Endothelial cell of umbilical vein (primary cell): ENCODE results near the gene CEBPB. TPM values are rescaled to one million over a fixed set of nuclear protein-coding genes. Genes with fewer than 3 reads are reported as not detected.

ENCODE experiments used
- BruUV-seq: library from RNA; stranded (reverse); fragments of 400-500 nt; replicated peaks from 2 replicates; lab custom pipeline; 2021; lab: Mats Ljungman, UMichigan
- CTCF ChIA-PET: fragments of 300-600, 350-600 bp; sonication (Branson Sonifier 250); formaldehyde crosslinking; loops from one replicate; lab custom pipeline; 2021; ENCODE audit warnings: antibody characterized with exemption, inconsistent platforms; lab: Charles Lee
- POLR2A ChIA-PET: fragments of 300-600, 350-600 bp; sonication (Branson Sonifier 250); formaldehyde crosslinking; loops from one replicate; lab custom pipeline; 2021; ENCODE audit warnings: antibody characterized with exemption, inconsistent platforms; lab: Charles Lee
- DNase-seq: peaks from one replicate; pipeline ENCODE4 v3.0.0-alpha.2; 2011; ENCODE audit warnings: low read depth, low spot score
- FAIRE-seq: peaks from 2 replicates; lab custom pipeline; 2011; peaks lifted over from hg19 to GRCh38; lab: Jason Lieb, UNC
- H2AFZ ChIP-seq: 2 replicates; pipeline ENCODE4 v1.6.0; 2012; ENCODE audit warnings: low read depth, low read length, control low read depth, inconsistent platforms
- H3K27ac ChIP-seq: 2 replicates; pipeline ENCODE4 v1.5.1; 2011; ENCODE audit warnings: low read depth, mild to moderate bottlenecking, control low read depth, low read length, moderate library complexity; ENCODE audit not compliant: insufficient read depth
- H3K27me3 ChIP-seq, 2 experiments: 2 replicates each; pipeline versions ENCODE4 v1.6.0 to v1.6.1; 2011; ENCODE audit warnings: low read length in 2 of 2, mixed read lengths in 1 of 2; ENCODE audit not compliant: control insufficient read depth in 2 of 2, insufficient read depth in 2 of 2
- H3K36me3 ChIP-seq, 2 experiments: 2 replicates in 1 of 2; 3 replicates in 1 of 2; pipeline ENCODE4 v1.5.1; 2011; ENCODE audit warnings: low read length in 2 of 2, mild to moderate bottlenecking in 1 of 2, moderate library complexity in 1 of 2; ENCODE audit not compliant: control insufficient read depth in 2 of 2, insufficient read depth in 2 of 2; ENCODE audit errors: extremely low read depth in 1 of 2
- H3K4me1 ChIP-seq: 3 replicates; pipeline ENCODE4 v1.5.1; 2011; ENCODE audit warnings: mild to moderate bottlenecking, low read length; ENCODE audit not compliant: control insufficient read depth, insufficient read depth; ENCODE audit errors: extremely low read depth
- H3K4me2 ChIP-seq: 2 replicates; pipeline ENCODE4 v1.6.1; 2011; ENCODE audit warnings: low read length, control low read depth, mixed read lengths; ENCODE audit not compliant: insufficient read depth
- H3K4me3 ChIP-seq, 3 experiments: fragments of 200-600 bp in 1 of 3; sonication (generic), shearing (Covaris generic) in 1 of 3; replicated peaks in 1 of 3; 2 replicates each; pipeline ENCODE4 v1.5.1; 2011 to 2016; ENCODE audit warnings: control low read depth in 3 of 3, low read length in 3 of 3, mild to moderate bottlenecking in 2 of 3, inconsistent platforms in 1 of 3, low read depth in 1 of 3, moderate library complexity in 1 of 3; ENCODE audit not compliant: insufficient read depth in 1 of 3
- H3K79me2 ChIP-seq: 2 replicates; pipeline ENCODE4 v1.6.0; 2012; ENCODE audit warnings: low read length, inconsistent platforms; ENCODE audit not compliant: control insufficient read depth, insufficient read depth
- H3K9ac ChIP-seq: replicated peaks from 2 replicates; pipeline ENCODE3; 2011; ENCODE audit warnings: low read length, control low read depth; ENCODE audit not compliant: insufficient read depth; ENCODE audit errors: extremely low read depth
- H3K9me1 ChIP-seq: replicated peaks from 3 replicates; pipeline ENCODE4 v1.6.0; 2011; ENCODE audit warnings: mild to moderate bottlenecking, low read length; ENCODE audit not compliant: control insufficient read depth, insufficient read depth; ENCODE audit errors: extremely low read depth
- H3K9me3 ChIP-seq: replicated peaks from 2 replicates; pipeline ENCODE4 v1.5.1; 2012; ENCODE audit warnings: low read length, inconsistent platforms; ENCODE audit not compliant: control insufficient read depth, insufficient read depth
- H4K20me1 ChIP-seq: replicated peaks from 2 replicates; pipeline ENCODE3; 2011; ENCODE audit warnings: mild to moderate bottlenecking, low read length; ENCODE audit not compliant: control insufficient read depth, insufficient read depth; ENCODE audit errors: extremely low read depth
- CTCF ChIP-seq, 2 donors: IDR thresholded peaks; 1 replicate in 1 of 2; 2 replicates in 1 of 2; pipeline ENCODE4 v1.5.1; 2011; ENCODE audit warnings: low read length in 2 of 2, mild to moderate bottlenecking in 2 of 2, moderate library complexity in 2 of 2, control low read depth in 1 of 2, inconsistent platforms in 1 of 2, low read depth in 1 of 2; ENCODE audit not compliant: insufficient read depth in 1 of 2; ENCODE audit errors: extremely low read depth in 1 of 2
- EZH2 ChIP-seq: IDR thresholded peaks from 2 replicates; pipeline ENCODE4 v1.6.1; 2012; ENCODE audit warnings: borderline replicate concordance, low read depth, mild to moderate bottlenecking, moderate library complexity, low read length, inconsistent platforms; ENCODE audit not compliant: severe bottlenecking
- FOS ChIP-seq: IDR thresholded peaks from 2 replicates; pipeline ENCODE4 v1.6.1; 2011; ENCODE audit warnings: mild to moderate bottlenecking, low read length, moderate library complexity, borderline replicate concordance; ENCODE audit not compliant: insufficient read depth
- GATA2 ChIP-seq: IDR thresholded peaks from 2 replicates; pipeline ENCODE4 v1.7.0; 2011; ENCODE audit warnings: low read depth, mild to moderate bottlenecking, moderate library complexity, mixed read lengths, low read length; ENCODE audit not compliant: insufficient read length, insufficient read depth
- JUN ChIP-seq: IDR thresholded peaks from 2 replicates; pipeline ENCODE4 v1.6.1; 2011; ENCODE audit warnings: borderline replicate concordance, low read depth; ENCODE audit not compliant: insufficient read length, insufficient read depth
- MAX ChIP-seq: IDR thresholded peaks from 2 replicates; pipeline ENCODE4 v1.6.1; 2011; ENCODE audit not compliant: insufficient read depth, insufficient read length
- MYC ChIP-seq: IDR thresholded peaks from one replicate; pipeline ENCODE4 v1.6.1; 2011; ENCODE audit warnings: mild to moderate bottlenecking, low read depth, low read length
- POLR2A ChIP-seq: IDR thresholded peaks from 2 replicates; pipeline ENCODE4 v1.6.1; 2012; ENCODE audit warnings: low read depth, mild to moderate bottlenecking, control low read depth, low read length
- POLR2AphosphoS5 ChIP-seq: IDR thresholded peaks from 2 replicates; pipeline ENCODE4 v1.6.1; 2012; ENCODE audit warnings: low read depth, mild to moderate bottlenecking, control low read depth, low read length, moderate library complexity; ENCODE audit not compliant: insufficient read depth
- dilution Hi-C: fragments of 300-500 bp; cut with MboI; formaldehyde crosslinking; loops from one replicate; pipeline ENCODE4 v1.15.0; 2019; ENCODE audit warnings: low sequenced_read_pairs; ENCODE audit not compliant: extremely low pct_ligation_motif_present
- intact Hi-C: fragments of 100-400 bp; cut with micrococcal nuclease; formaldehyde crosslinking; loops from one replicate; pipeline ENCODE4 v1.10.0; 2022
- polyA plus RNA-seq, 4 experiments: library from polyadenylated mRNA; depleted of rRNA in 3 of 4; stranded (reverse) in 3 of 4; unstranded in 1 of 4; fragments of >200 nt; gene quantifications; 2 replicates each; pipeline versions ENCODE4 v1.2.1 to v1.2.3, GENCODE V29; 2011 to 2012; ENCODE audit warnings: missing spikeins in 1 of 4
- total RNA-seq: library from RNA; stranded (reverse); gene quantifications from 2 replicates; pipeline ENCODE4 v1.2.3, GENCODE V29; 2021

The CEBPB gene
- total and polyA plus RNA-seq, 2 donors (not counting 3 experiments of a cell fraction or from before 2014, with no cell fraction given), result 3.7 to 11.4 TPM

- no peak for FAIRE-seq
- Histone ChIP-seq H3K4me3 (no peak overlapping the region), H3K27me3 (no peaks in the 10 kb centered on the region), H3K9ac (peak overlapping the region; percentile 85), H3K4me1 (peaks cover 84% of the 10 kb centered on the region), H3K36me3 (peaks cover 12 to 15% of the 10 kb centered on the region in 2 experiments), H2AFZ (no peak overlapping the region), H4K20me1 (no peaks in the 10 kb centered on the region), H3K4me2 (peak overlapping the region; percentile 68), H3K27ac (peak overlapping the region; percentile 96), H3K9me3 (no peaks in the 10 kb centered on the region), H3K79me2 (peaks cover 78% of the 10 kb centered on the region), H3K9me1 (no peaks in the 10 kb centered on the region)
- no peak for DNase-seq
- POLR2A ChIA-PET, result no interaction called here
- CTCF ChIA-PET, result interaction anchor here (1.5 to 2.5 kb wide), 2 partner anchors 8 to 167 kb away, joined by 8 to 14 read pairs; no protein-coding TSS in a partner anchor
- intact Hi-C loops, result no loop called here
- dilution Hi-C loops, result no loop called here
- no TSS peak for BruUV-seq
- TF ChIP-seq POLR2A, result no peak
- TF ChIP-seq POLR2AphosphoS5, result no peak
- no peak for TF ChIP-seq JUN
Measured at GRCh38 chr20:50146214-50146613, 44.4 kb upstream of the CEBPB start.

- dilution Hi-C loops (no loop called here), intact Hi-C loops (loop anchor here (1.0 kb wide), 1 partner anchor 19 kb away; no protein-coding TSS in a partner anchor)
- H3K9ac ChIP-seq, result peak overlapping the region; percentile 85
- peaks cover 79% of the 10 kb centered on the region for H3K79me2 ChIP-seq
- H3K4me2 ChIP-seq, result peak overlapping the region; percentile 68
- H3K4me3 ChIP-seq, result peak overlapping the region in 1 of 3 experiments; percentile 14
- FAIRE-seq, result peak; percentile 98
- no peak overlapping the region for H2AFZ ChIP-seq
- H3K9me1 ChIP-seq, result no peaks in the 10 kb centered on the region
- H3K27ac ChIP-seq, result peak overlapping the region; percentile 96
- H4K20me1 ChIP-seq, result no peaks in the 10 kb centered on the region
- TF ChIP-seq EZH2 (no peak), GATA2 (no peak), POLR2A (peak; percentile 83), MYC (peak; percentile 86), JUN (peak; percentile 69), CTCF (IDR thresholded peaks at IDR 0.05; ENCODE audit: extremely low read depth in 1 of 2, insufficient read depth in 1 of 2, low read depth in 1 of 2, low read length in 2 of 2) (no peak), FOS (no peak), MAX (peak; percentile 51), POLR2AphosphoS5 (peak; percentile 78)
- H3K9me3 ChIP-seq, result no peaks in the 10 kb centered on the region
- peak; percentile 84 for DNase-seq
- CTCF ChIA-PET, result interaction anchor here (0.9 to 3.4 kb wide), 10 partner anchors 9 to 168 kb away, joined by 3 to 27 read pairs (median 7); no protein-coding TSS in a partner anchor
- peaks cover 82% of the 10 kb centered on the region for H3K4me1 ChIP-seq
- TSS peak; percentile 54 for BruUV-seq
- no peaks in the 10 kb centered on the region for H3K27me3 ChIP-seq
- H3K36me3 ChIP-seq, result peaks cover 10 to 15% of the 10 kb centered on the region in 2 experiments
- POLR2A ChIA-PET, result interaction anchor here (0.6 to 1.7 kb wide), 3 partner anchors 27 to 383 kb away, joined by 4 to 6 read pairs (median 5); partner anchors contain the start of gene SNAI1
Measured at GRCh38 chr20:50146732-50147662, 43.6 kb upstream of the CEBPB start.
